ENCODE measurements around the gene ARRDC2. TPM values are rescaled to one million over a fixed set of nuclear protein-coding genes. Genes with fewer than 3 reads are reported as not detected.

ARRDC2 gene
- total and polyA plus RNA-seq, 2 donors (not counting 1 experiment from before 2014, with no cell fraction given), result 131 to 639 TPM

DNA sequence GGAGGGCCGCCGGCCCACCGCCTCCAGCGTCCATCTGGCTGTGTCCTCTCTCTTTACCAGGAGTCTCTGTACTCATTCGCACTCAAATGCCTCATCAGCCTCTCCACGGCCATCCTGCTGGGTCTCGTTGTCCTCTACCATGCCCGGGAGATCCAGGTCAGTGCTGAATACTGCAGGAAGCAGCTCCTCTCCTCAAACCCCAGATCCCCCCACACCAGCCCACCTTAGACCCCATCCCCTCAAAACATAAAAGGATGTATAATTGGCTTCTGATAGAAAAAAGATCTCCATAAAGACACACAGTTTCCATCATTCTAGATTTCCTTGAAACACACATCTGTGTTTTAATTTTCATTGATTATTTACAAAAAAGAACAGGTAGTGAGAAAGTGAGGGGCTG lies 32.9 kb upstream of the ARRDC2 start:
- H4K20me1 ChIP-seq (ENCODE audit: control insufficient read depth, insufficient read depth, low read length, poor library complexity, severe bottlenecking), result no peaks in the 10 kb centered on the region
- intact Hi-C loops (cut with micrococcal nuclease), result no loop called here
- no peak overlapping the region for H3K4me2 ChIP-seq (replicated peaks; ENCODE audit: low read depth, low read length, poor library complexity, severe bottlenecking)
- ChIA-PET POLR2A (no interaction called here), CTCF (no interaction called here)
- no peak overlapping the region for H2AFZ ChIP-seq (ENCODE audit: insufficient read depth, low read depth, low read length, poor library complexity, severe bottlenecking)
- H3K27me3 ChIP-seq (replicated peaks in 1 of 4; ENCODE audit: control extremely low read depth in 1 of 4, control insufficient read depth in 3 of 4, insufficient read depth in 4 of 4, low read length in 3 of 4), result no peaks in the 10 kb centered on the region
- H3K4me1 Mint-ChIP-seq, result peaks cover 7% of the 10 kb centered on the region
- H3K4me1 ChIP-seq (ENCODE audit: control insufficient read depth in 2 of 2, insufficient read depth in 2 of 2, low read length in 2 of 2), result peaks cover 5 to 8% of the 10 kb centered on the region in 2 donors
- H3K4me3 Mint-ChIP-seq, result no peak overlapping the region
- H3K79me2 ChIP-seq (ENCODE audit: control insufficient read depth, insufficient read depth, low read length), result no peaks in the 10 kb centered on the region
- no peak overlapping the region for H3K9ac ChIP-seq (ENCODE audit: low read length)
- no peak for ATAC-seq (ENCODE audit: low read depth)
- H3K27ac ChIP-seq (ENCODE audit: low read length in 2 of 2), result no peak overlapping the region
- H3K27me3 Mint-ChIP-seq, result no peaks in the 10 kb centered on the region
- WGBS (ENCODE audit: insufficient coverage), result 89% methylated on average over 8 of the region's 8 CpGs
- no peaks in the 10 kb centered on the region for H3K36me3 ChIP-seq (replicated peaks in 1 of 2; ENCODE audit: control extremely low read depth in 1 of 2, control insufficient read depth in 1 of 2, extremely low read depth in 1 of 2, insufficient read depth in 2 of 2, low read length in 1 of 2)
- H3K9me3 Mint-ChIP-seq (ENCODE audit: insufficient read depth), result no peaks in the 10 kb centered on the region
- H3K27ac Mint-ChIP-seq, result no peak overlapping the region
- no peak for DNase-seq
- no peak for TF ChIP-seq EZH2 (IDR thresholded peaks at IDR 0.05; ENCODE audit: borderline replicate concordance, insufficient read depth, low read depth, low read length, poor library complexity, severe bottlenecking)
- TF ChIP-seq, protein P1, sequence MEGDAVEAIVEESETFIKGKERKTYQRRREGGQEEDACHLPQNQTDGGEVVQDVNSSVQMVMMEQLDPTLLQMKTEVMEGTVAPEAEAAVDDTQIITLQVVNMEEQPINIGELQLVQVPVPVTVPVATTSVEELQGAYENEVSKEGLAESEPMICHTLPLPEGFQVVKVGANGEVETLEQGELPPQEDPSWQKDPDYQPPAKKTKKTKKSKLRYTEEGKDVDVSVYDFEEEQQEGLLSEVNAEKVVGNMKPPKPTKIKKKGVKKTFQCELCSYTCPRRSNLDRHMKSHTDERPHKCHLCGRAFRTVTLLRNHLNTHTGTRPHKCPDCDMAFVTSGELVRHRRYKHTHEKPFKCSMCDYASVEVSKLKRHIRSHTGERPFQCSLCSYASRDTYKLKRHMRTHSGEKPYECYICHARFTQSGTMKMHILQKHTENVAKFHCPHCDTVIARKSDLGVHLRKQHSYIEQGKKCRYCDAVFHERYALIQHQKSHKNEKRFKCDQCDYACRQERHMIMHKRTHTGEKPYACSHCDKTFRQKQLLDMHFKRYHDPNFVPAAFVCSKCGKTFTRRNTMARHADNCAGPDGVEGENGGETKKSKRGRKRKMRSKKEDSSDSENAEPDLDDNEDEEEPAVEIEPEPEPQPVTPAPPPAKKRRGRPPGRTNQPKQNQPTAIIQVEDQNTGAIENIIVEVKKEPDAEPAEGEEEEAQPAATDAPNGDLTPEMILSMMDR (IDR thresholded peaks at IDR 0.05), result no peak
- no peaks in the 10 kb centered on the region for H3K9me3 ChIP-seq (ENCODE audit: control extremely low read depth in 1 of 3, control insufficient read depth in 2 of 3, insufficient read depth in 1 of 3, low read length in 2 of 3)
- H3K4me3 ChIP-seq (ENCODE audit: control extremely low read depth in 1 of 5, extremely low read depth in 1 of 5, insufficient read depth in 1 of 5, low read depth in 2 of 5, low read length in 4 of 5), result no peak overlapping the region

GRCh38 chr19:17977021-17977420 lies 30.9 kb upstream of the ARRDC2 start:
- Histone ChIP-seq H3K27ac (ENCODE audit: low read length in 2 of 2) (no peak overlapping the region), H3K4me2 (replicated peaks; ENCODE audit: low read depth, low read length, poor library complexity, severe bottlenecking) (no peak overlapping the region), H3K36me3 (replicated peaks in 1 of 2; ENCODE audit: control extremely low read depth in 1 of 2, control insufficient read depth in 1 of 2, extremely low read depth in 1 of 2, insufficient read depth in 2 of 2, low read length in 1 of 2) (no peaks in the 10 kb centered on the region), H4K20me1 (ENCODE audit: control insufficient read depth, insufficient read depth, low read length, poor library complexity, severe bottlenecking) (no peaks in the 10 kb centered on the region), H3K4me1 (ENCODE audit: control insufficient read depth in 2 of 2, insufficient read depth in 2 of 2, low read length in 2 of 2) (peaks cover 12 to 19% of the 10 kb centered on the region in 2 donors), H3K79me2 (ENCODE audit: control insufficient read depth, insufficient read depth, low read length) (no peaks in the 10 kb centered on the region), H3K27me3 (replicated peaks in 1 of 4; ENCODE audit: control extremely low read depth in 1 of 4, control insufficient read depth in 3 of 4, insufficient read depth in 4 of 4, low read length in 3 of 4) (no peaks in the 10 kb centered on the region), H3K9me3 (ENCODE audit: control extremely low read depth in 1 of 3, control insufficient read depth in 2 of 3, insufficient read depth in 1 of 3, low read length in 2 of 3) (no peaks in the 10 kb centered on the region), H2AFZ (ENCODE audit: insufficient read depth, low read depth, low read length, poor library complexity, severe bottlenecking) (no peak overlapping the region), H3K4me3 (ENCODE audit: control extremely low read depth in 1 of 5, extremely low read depth in 1 of 5, insufficient read depth in 1 of 5, low read depth in 2 of 5, low read length in 4 of 5) (no peak overlapping the region), H3K9ac (ENCODE audit: low read length) (no peak overlapping the region)
- TF ChIP-seq, protein P1 (IDR thresholded peaks at IDR 0.05), result no peak
- TF ChIP-seq EZH2 (IDR thresholded peaks at IDR 0.05; ENCODE audit: borderline replicate concordance, insufficient read depth, low read depth, low read length, poor library complexity, severe bottlenecking), result no peak
- intact Hi-C loops (cut with micrococcal nuclease), result no loop called here
- DNase-seq (no peak), ATAC-seq (ENCODE audit: low read depth) (no peak)
- H3K9me3 Mint-ChIP-seq (ENCODE audit: insufficient read depth), result no peaks in the 10 kb centered on the region
- WGBS (ENCODE audit: insufficient coverage), result 100% methylated on average over 3 of the region's 4 CpGs
- peaks cover 11% of the 10 kb centered on the region for H3K4me1 Mint-ChIP-seq
- H3K27me3 Mint-ChIP-seq, result no peaks in the 10 kb centered on the region
- POLR2A ChIA-PET, result no interaction called here
- CTCF ChIA-PET, result no interaction called here
- H3K27ac Mint-ChIP-seq, result no peak overlapping the region
- no peak overlapping the region for H3K4me3 Mint-ChIP-seq

Data from B cell (primary cell).